Measurements from ENCODE around the gene CPZ.

Gene CPZ

DNA sequence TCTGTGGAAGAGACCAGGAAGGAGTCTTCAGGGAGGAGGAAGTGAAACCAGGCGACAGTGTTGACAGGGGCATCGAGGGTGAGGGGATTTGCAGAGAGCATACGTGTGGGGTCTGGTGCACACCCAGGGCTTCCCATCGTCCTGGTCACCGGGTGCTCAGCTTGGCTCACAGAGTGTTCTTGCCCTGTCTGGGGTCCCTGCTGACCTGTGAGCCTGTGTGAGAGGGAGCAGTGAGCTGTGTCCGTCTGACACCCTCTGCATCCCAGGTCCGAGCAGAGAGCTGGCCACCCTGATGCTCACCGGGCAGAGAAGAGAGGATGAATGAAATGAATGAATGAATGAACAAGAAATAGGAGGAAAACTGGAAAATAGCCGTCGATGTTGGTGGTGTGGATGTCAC lies 46.5 kb downstream of the CPZ start:
- no peak for DNase-seq (ENCODE audit: low read depth in 2 of 2)

DNA sequence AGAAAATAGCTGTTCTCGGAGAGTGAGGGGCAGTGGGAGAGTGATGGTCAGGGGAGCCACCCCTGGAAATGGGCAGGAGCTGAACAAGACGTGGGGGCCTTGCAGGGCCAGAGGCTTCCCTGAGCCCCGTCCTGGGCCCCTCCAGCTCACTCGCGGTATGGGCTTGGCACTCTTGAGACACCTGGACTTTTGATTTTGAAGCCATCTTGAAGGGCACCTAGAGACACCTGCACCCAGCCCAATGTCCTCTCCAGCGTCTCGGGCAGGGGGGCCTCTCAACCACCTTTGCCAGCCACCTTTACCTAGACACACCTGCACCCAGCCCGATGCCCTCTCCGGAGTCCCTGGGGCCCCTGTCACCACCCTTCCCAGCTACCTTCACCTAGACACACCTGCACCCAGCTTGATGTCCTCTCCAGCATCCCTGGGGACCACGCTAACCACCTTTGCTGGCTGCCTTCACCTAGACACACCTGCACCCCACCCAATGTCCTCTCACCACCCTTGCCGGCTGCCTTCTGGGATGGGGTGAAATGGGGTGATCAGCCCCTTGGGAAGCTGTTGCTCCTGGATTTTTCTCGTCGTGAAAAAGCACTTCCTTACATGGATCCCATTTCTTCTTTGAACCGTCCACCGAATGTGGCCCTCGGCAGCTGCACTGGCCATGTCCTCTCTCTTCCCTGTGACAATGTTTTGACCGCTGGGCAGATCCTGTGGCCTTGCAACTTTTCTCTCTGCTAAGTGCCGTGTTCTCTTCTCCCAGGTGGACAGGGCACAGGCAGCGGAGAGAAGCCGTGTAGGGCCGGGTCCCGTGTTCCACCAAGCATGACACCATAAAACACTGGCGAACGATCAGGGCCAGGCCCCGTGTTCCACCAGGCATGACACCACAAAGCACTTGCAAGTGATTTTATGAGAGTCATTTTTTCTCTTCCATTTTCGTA lies 47.5 kb downstream of the CPZ start:
- DNase-seq (ENCODE audit: low read depth in 2 of 2): no peak

DNA sequence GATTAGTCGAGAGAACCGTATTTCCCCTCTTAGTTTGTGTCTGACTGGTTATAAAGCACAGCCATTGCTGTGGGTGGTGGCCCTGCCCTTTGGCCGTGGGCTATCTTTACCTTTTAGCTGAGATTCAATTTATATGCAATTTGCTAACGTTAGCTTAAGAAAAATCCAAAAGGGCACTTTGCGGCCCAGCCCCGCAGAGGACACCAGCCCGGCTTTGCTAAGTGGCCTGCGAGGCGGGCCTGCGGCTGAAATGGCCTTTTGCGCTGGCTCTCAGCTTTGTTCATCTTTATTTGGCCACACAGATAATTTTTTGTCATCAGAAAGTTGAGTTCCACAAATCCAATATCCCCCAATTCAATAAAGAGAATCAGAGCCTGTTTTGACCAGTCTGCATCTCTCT lies 48.3 kb downstream of the CPZ start:
- DNase-seq (ENCODE audit: low read depth in 2 of 2): no peak

DNA sequence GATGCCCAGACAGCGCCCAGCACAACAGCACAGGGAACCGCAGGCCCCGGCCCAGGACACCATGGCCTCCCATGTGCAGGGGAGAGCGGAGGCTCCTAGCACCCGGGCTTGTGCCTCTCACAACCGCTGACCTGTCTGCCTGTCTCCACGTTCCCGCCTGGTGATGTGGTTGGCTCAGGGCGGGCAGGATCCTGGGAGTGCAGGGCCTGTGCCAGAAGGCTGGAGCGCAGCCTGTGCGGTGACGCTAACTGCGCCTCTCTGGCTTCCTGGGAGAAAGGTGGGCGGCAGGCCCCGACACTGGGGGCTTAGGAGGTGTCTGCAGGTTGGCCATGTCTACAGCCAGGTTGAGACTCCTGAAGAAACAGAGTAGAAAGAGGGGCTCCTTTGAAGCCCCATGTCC lies 48.7 kb downstream of the CPZ start:
- DNase-seq (ENCODE audit: low read depth in 2 of 2): no peak

DNA sequence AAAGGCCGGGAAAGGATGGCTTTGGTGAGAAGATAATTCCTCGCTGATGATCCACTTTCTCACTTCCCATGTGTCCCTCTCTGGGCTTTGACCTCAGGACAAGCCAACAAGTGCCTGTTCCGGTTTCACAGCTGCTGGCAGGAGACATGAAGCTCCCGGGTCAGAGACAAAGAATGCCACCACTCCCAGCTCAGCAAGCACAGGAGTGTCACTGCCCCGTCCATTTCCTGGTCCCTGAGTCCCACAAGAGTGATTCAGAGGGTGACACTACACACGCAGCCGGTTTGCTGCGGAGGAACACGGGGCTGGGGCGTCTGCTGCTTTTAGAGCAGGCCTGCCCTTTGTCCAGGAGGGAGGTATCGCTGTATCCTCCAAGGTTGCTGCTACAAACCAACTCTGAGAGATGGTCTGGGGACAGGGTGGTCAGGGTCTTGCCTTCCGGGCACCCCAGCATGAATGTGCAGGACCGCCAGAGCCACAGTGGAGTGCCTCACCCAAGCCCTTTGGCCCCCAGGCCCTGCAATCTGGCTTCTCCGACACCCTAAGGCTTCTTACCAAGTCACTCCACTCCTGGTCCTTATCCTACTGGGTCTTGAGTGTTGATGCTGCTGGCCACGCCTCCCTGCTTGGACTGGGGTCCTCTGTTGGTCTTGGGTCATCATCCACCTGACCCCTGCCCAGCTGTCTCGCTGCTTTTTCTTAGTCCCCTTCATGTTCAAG lies 49.5 kb downstream of the CPZ start:
- DNase-seq (ENCODE audit: low read depth in 2 of 2): no peak

DNA sequence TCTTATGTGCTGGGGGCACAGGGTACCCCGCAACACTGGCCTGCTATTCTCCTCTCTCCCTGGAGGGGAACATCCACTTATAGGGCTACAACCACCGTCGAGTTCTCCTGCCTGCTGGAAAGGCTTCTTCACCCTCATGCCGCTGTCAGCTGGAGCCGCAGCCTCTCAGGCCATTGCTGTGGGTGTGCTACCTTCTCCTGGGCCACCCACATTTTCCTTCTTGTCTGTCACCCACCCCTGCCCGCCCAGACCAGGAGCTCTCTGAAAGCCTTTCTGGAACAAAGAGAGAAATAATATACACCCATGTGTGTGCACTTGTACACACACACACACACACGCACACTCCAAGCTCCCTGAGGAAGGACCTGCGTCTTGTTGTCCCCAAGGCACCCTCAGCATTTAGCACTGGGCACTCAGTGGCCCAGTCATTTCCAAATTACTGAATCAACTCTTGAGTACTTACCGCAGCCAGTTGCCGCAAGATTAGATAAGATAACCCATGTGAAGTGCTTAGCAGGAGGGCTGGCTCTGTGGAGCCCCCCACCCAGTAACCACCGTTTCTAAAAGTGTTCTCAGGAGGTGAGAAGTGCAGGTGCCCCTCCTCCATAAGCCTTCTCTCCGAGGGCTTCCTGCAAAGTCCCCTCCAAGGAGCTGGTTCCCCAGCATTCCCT lies 50.2 kb downstream of the CPZ start:
- DNase-seq (ENCODE audit: low read depth in 2 of 2): no peak

DNA sequence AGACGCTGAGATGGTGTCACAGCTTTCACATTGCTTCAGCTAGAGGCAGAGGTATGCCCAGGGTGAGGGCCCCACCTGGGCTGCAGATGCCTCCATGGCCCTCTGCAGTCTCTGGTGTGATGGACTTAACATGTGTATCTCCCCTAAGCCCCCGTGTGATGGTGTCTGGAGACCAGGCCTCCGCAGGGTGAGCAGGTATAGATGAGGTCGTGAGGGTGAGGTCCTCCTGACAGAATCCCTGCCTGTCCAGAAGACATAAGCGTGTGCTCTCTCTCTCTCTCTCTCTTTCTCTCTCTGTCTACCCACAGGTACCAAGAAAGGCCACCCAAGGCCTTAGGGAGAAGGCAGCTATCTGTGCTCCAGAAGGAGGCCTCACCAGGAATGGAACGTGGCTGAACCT lies 50.9 kb downstream of the CPZ start:
- no peak for DNase-seq (ENCODE audit: low read depth in 2 of 2)

DNA sequence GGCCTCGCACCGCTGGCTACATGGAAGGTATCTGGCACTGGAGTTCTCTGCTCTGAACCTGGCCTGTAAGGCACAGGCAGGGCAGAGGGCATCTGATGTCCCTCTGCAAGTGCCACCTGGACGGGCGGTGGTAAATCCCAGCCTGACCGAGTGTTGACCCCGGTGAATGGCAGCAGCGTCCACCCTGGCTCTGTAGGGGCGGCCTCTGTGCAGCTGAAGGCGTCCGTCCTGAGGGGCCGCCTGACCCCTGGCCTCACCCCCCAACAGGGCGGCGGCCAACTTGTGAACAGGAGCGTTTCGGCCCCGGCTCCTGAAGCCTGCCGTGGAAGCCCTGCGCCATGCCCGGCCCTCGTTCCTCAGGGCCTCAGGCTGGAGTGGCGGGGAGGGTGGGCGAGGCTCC lies 51.4 kb downstream of the CPZ start:
- DNase-seq (ENCODE audit: low read depth in 2 of 2): no peak

DNA sequence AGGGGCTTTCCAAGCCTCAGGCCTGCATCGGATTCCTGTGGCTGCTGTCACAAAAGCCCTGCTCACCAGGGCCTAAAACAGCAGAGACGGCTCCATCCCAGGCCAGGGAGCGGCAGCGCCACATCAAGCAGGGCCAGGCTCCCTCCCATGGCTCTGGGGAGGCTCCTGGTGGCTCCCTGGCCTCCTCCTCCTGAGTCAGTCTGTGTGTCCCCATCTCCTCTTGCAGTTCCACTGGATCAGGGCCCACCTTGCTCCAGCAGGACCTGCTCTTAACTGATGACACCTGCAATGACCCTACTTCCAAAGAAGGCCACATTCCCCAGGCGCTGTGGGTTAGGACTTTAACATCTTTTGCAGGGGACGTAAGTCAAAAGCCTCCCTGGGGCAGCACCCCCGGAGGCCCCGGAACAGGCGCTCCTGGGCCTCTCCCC lies 51.9 kb downstream of the CPZ start:
- no peak for DNase-seq (ENCODE audit: low read depth in 2 of 2)

DNA sequence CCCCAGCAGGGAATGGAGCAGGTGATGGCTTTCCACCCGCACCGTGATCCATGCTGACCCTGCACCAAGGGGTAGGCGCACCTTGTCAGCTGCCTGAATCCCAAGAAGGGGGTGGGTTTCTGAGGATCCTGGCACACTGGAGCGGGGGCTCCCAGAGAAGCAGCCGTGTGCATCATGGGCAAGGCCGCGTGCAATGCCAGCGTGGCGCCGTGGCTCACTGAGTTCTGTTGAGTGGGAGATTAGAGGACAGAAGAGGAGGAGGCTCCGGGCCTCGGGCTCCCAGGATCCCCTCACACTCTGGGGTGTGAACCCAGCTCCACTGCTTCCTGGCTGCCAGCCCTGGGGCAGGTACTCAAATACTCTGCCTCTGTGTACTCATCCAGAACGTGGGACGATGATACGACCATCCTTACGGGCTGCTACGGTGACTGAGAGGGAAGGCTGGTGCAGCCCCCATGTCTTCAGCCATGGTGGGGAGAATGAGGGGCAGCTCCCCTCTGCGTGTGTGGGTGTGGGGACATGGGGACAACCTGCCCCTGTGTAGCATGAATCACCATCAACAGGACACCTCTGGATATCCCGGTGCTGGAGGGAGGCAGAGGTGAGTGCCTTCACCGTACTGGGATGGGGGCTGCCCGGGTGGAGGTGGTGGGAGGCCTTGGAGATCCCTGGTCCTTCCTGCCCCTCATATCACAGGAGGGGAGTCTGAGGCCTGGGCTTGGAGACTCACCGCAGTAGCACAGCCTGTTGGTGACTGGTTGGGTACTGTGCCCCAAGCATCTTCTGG lies 52.6 kb downstream of the CPZ start:
- no peak for DNase-seq (ENCODE audit: low read depth in 2 of 2)

DNA sequence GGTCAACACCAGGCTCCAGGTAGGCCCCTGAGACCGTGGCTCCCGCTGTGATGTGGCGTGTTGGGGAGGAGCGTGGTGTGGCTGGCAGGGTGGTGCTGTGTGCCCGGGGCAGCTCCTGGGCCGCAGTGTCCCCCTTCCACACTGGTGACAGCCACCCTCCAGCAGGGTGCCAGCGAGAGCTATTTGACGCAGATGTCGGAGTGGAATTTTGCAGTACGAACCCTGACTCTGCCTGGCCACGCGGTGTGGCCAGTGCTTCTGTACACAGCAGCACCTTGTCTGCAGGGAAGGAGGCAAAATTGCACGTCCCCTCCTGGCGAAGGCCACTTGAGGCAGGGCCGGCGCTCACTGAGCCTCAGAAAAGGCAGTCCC lies 53.2 kb downstream of the CPZ start:
- no peak for DNase-seq (ENCODE audit: low read depth in 2 of 2)

DNA sequence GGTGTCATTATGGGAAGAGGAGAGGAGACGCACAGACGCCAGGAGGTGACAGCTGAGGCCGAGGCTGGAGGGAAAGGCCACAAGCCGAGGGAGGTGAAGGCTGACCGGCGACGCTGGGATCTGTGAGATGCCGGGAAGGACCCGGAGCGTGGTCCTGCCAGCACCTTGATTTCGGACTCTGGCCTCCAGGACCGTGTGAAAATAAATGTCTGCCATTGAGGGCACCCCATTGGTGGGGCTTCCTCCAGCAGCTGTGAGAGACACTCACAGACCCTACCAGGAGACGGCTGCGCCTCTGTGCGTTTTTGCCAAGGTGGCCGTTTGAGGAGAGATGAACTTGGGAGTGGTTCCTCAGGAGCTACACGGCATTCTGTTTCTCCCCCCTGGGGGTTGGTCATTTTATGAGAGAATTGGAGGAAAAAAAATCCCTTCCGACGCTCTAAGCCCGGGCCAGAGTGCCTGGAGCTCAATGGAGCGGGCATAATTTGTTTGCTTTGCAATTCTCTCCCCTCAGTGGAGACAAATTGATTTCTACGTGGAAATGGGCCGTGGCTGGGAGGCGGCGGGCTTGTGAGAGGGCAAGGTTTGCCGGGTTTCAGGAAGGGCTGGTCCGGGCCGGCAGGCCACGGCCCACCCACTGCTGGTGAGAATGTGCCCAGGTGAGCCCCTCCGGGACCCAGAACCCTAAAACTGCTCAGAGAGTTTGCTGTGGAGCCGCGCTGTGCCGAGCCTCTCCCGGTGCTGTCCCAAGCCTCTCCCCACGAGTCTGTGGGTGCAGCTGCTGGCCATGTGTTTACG lies 53.9 kb downstream of the CPZ start:
- no peak for DNase-seq (ENCODE audit: low read depth in 2 of 2)

DNA sequence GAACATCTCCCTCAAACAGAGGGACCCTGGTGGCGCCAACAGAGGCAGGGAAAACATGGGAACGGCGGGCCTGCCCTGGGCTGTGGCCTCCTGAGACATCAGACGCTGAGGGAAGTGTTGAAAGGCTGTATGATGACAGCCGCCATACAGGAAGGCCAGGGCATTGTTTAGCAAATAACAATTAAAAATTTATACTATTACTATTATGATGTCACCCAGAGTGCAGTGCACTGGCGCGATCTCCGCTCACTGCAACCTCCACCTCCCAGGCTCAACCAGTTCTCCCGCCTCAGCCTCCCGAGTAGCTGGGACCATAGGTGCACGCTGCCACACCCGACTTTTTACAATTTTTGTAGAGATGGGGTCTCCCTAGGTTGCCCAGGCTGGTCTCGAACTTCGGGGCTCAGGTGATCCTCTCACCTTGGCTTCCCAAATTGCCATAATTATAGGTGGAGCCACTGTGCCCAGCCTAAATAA lies 54.6 kb downstream of the CPZ start:
- DNase-seq (ENCODE audit: low read depth in 2 of 2): no peak

DNA sequence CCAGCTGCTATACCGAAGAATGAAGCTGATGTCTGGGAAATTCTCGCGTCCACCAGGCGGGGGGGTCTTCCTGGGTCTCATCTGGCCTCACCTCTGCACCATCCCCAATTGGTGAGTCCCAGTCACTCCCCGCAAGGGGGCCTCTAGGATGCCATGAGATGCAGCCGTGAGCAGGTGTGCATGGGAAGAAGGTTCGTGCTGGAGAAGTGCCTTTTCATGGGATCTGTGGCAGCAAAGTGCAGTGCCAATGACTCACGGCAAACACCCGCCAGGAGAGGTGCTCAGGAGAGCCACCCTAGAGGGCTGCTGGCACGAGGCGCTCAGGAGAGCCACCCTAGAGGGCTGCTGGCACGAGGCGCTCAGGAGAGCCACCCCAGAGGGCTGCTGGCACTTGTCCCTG lies 55.1 kb downstream of the CPZ start:
- no peak for DNase-seq (ENCODE audit: low read depth in 2 of 2)

DNA sequence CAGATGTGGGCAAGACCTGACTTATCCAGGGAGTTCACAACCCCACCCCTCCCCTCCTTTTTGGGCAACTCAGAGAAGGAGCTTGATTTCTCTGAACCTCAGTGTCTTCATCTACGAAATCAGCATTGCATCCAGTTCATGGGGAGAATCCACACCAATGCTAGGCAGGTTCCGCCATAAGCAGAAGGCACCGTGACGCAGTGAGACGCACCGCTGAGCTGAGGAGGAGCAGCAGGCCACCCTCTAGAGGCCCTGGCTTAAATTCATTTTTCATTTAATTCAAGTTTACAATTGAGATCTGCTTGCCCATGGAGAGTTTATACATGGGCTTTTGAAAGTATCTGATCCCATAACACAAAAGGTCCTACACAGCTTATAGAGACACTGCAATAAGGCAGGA lies 55.7 kb downstream of the CPZ start:
- no peak for DNase-seq (ENCODE audit: low read depth in 2 of 2)

DNA sequence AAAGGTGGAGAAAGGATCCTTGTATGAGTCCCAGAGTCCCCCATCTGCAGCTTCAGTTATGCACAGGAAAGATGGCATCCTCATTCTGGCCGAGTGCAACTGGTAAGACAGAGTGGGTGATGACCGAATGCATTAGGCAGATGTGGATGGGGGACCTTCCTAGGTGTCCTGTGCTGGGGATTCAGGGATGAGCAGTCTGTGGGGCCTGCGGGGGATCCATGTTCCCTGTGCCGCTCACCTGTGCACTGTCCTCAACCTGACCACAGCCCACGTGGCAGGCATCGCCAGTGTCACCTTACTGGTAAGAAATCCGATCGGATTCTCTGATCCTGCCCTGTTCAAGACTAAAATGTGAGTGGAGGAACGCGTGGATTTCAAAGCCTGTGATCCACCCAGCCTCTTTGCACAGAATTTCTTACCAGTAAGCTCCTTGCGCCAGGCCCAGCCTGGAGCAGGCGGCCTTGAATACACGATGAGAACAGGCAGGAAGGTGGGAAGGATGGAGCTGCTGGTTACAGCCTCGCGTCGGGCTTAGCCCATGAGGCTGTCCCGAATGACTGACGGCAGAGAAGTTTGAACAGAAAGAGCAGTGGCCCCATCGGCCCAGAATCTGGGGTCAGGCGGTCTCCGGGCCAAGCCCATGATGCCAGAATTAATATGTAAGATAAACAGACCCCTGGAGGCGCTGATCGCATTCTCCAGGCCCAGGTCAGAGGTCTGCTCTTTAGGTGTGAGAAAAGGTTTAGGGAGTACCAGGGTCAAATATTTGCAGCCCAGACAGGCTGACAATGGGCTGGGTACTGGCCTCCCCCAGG lies 56.5 kb downstream of the CPZ start:
- DNase-seq (ENCODE audit: low read depth in 2 of 2): no peak

DNA sequence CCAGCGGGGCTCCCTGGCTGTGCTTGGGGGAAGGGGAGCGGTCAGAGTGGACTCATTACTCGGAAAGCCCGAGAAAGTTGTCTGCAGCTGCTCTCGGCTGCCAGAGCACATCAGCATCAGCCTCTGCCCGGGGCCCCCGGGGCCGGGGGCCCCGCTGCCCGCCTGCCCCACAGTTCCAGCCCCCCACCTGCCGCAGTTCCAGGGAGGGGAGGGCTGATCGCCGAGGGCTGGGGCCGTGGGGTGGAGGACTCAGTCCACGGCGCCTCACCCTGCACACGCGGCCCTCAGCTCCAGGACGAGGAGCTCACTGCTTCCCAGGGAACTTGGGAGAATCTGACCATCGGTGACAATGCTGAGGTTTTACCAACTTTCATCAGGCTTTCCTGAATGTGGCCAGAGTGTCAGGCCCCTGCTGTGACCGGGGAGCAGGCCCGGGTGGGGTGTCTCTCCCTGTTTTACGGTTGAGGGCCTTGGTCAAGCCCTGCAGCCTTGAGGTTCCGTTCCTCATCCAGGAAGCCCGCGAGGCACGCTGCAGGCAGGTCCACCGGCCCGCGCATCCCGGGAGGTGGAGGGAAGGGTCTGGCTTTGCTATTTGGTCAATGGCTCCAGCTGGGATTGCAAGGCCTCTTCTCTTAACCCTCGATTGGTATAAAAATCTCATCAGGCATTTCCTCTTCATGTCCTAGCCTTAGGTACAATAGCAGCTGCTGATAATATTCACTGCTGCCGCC lies 57.2 kb downstream of the CPZ start:
- DNase-seq (ENCODE audit: low read depth in 2 of 2): no peak

DNA sequence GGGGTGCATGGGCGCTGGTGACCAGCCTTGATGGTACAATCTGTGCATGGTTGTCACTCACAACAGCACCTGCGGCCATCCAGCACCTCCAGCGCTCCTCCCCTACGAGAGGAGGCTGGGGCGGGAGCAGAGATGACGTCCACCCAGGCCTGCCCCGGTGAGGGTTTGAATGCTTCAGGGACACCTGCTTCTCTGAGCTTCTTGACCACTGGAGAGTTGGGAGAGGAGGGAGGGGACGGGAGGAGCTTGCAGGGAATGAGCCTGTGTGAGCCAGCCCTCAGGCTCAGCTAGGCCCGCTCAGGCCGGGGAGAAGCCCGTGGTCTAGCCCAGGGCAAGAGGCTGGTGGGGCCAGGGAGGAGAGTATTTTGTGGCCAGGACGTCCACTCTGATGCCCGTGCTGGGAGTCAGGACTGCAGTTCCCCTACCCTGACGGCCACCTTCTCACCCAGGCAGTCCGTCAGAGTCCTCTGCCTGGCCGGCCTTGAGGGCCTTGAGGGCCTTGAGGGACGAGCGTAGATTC lies 59.2 kb downstream of the CPZ start:
- no peak for DNase-seq (ENCODE audit: low read depth in 2 of 2)

All from stimulated activated CD8-positive, alpha-beta memory T cell treated with anti-CD3 and anti-CD28 coated beads, Interleukin-15, amount 100 ng/mL, for 4 hours (primary cell).